ENCODE data around the gene CCDC12.
A peak's percentile ranks its signal among the peaks of the same experiment; 100 is the strongest.

GRCh38 chr3:46895204-46895660 is 81.3 kb downstream of the CCDC12 start:
- TF ChIP-seq, protein P1, sequence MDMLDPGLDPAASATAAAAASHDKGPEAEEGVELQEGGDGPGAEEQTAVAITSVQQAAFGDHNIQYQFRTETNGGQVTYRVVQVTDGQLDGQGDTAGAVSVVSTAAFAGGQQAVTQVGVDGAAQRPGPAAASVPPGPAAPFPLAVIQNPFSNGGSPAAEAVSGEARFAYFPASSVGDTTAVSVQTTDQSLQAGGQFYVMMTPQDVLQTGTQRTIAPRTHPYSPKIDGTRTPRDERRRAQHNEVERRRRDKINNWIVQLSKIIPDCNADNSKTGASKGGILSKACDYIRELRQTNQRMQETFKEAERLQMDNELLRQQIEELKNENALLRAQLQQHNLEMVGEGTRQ (IDR thresholded peaks at IDR 0.05; ENCODE audit: borderline replicate concordance, low read depth, low read length), result no peak
- TF ChIP-seq NRF1 (IDR thresholded peaks at IDR 0.05; ENCODE audit: low read depth, low read length) (no peak), CTCF (IDR thresholded peaks at IDR 0.05) (peak; percentile 90), REST (IDR thresholded peaks at IDR 0.05; ENCODE audit: low read depth, low read length) (no peak), GABPA (IDR thresholded peaks at IDR 0.05; ENCODE audit: low read depth) (no peak), RFX5 (IDR thresholded peaks at IDR 0.05; ENCODE audit: low read length) (no peak), GATA2 (CRISPR knock-in tag; IDR thresholded peaks at IDR 0.05) (no peak)

All from SK-N-SH (cell line).